Neutrophil (primary cell): Measurements from ENCODE around the gene TMEM120B.
A peak's percentile ranks its signal among the peaks of the same experiment; 100 is the strongest.

Experiments
- H3K27ac ChIP-seq: fragments of 200-600 bp; sonication (generic); 2 replicates; pipeline ENCODE4 v1.5.1; 2016; ENCODE audit warnings: mild to moderate bottlenecking, moderate library complexity
- H3K27me3 ChIP-seq: fragments of 200-600 bp; sonication (generic); 2 replicates; pipeline ENCODE4 v1.6.0; 2016; ENCODE audit warnings: mild to moderate bottlenecking
- H3K36me3 ChIP-seq: fragments of 200-600 bp; sonication (generic); 2 replicates; pipeline ENCODE4 v1.5.1; 2017
- H3K4me1 ChIP-seq, 2 experiments: fragments of 200-600 bp in 1 of 2; sonication (generic) in 1 of 2; 1 replicate in 1 of 2; 2 replicates in 1 of 2; pipeline versions ENCODE4 v1.5.1 to v1.6.1; 2013 to 2016; ENCODE audit warnings: low read depth in 1 of 2, low read length in 1 of 2, mild to moderate bottlenecking in 1 of 2, moderate library complexity in 1 of 2; ENCODE audit not compliant: control insufficient read depth in 1 of 2, insufficient read depth in 1 of 2
- H3K4me3 ChIP-seq, 2 experiments: fragments of 200-600 bp in 1 of 2; sonication (generic) in 1 of 2; 1 replicate in 1 of 2; 2 replicates in 1 of 2; pipeline ENCODE4 v1.5.1; 2013 to 2016; ENCODE audit warnings: low read depth in 1 of 2, low read length in 1 of 2, mild to moderate bottlenecking in 1 of 2, moderate library complexity in 1 of 2
- H3K9me3 ChIP-seq: fragments of 200-600 bp; sonication (generic); 2 replicates; pipeline ENCODE4 v1.5.1; 2016
- CTCF ChIP-seq: fragments of 200-600 bp; sonication (generic); IDR thresholded peaks from 2 replicates; pipeline ENCODE4 v1.5.1; 2016; ENCODE audit warnings: antibody characterized with exemption

TMEM120B gene

GRCh38 chr12:121806546-121807423, 94.2 kb downstream of the TMEM120B start:
- H3K27me3 ChIP-seq, result no peaks in the 10 kb centered on the region
- peak overlapping the region; percentile 100 for H3K27ac ChIP-seq
- H3K4me3 ChIP-seq, result peak overlapping the region; percentile 84
- H3K9me3 ChIP-seq, result no peaks in the 10 kb centered on the region
- H3K4me1 ChIP-seq, result peaks cover 57 to 66% of the 10 kb centered on the region in 2 experiments
- no peak for TF ChIP-seq CTCF
- peaks cover 50% of the 10 kb centered on the region for H3K36me3 ChIP-seq

GRCh38 chr12:121807642-121808347, 95.2 kb downstream of the TMEM120B start:
- Histone ChIP-seq H3K27ac (peak overlapping the region; percentile 100), H3K27me3 (no peaks in the 10 kb centered on the region), H3K9me3 (no peaks in the 10 kb centered on the region), H3K4me1 (peaks cover 63 to 64% of the 10 kb centered on the region in 2 experiments), H3K4me3 (peak overlapping the region; percentile 84), H3K36me3 (peaks cover 58% of the 10 kb centered on the region)
- no peak for TF ChIP-seq CTCF

- no peaks in the 10 kb centered on the region for H3K9me3 ChIP-seq
- peaks cover 62% of the 10 kb centered on the region for H3K36me3 ChIP-seq
- H3K27ac ChIP-seq, result peak overlapping the region; percentile 100
- no peak for TF ChIP-seq CTCF
- H3K4me1 ChIP-seq, result peaks cover 71 to 72% of the 10 kb centered on the region in 2 experiments
- H3K4me3 ChIP-seq, result peak overlapping the region in 1 of 2 experiments; percentile 84
- no peaks in the 10 kb centered on the region for H3K27me3 ChIP-seq
Measured at GRCh38 chr12:121808623-121809022, 96.1 kb downstream of the TMEM120B start.

GRCh38 chr12:121809712-121810116, 97.2 kb downstream of the TMEM120B start:
- peaks cover 73% of the 10 kb centered on the region for H3K36me3 ChIP-seq

More at GRCh38 chr12:121809712-121810116, 97.2 kb downstream of the TMEM120B start:
- Histone ChIP-seq H3K9me3 (no peaks in the 10 kb centered on the region), H3K27ac (peak overlapping the region; percentile 100), H3K4me1 (peaks cover 75 to 83% of the 10 kb centered on the region in 2 experiments), H3K27me3 (no peaks in the 10 kb centered on the region), H3K4me3 (no peak overlapping the region)
- TF ChIP-seq CTCF, result no peak
